Keratinocyte (primary cell): ENCODE data around the gene UBE2V1.

ENCODE experiments used
- EZH2 ChIP-seq: IDR thresholded peaks from one replicate; pipeline ENCODE4 v1.6.1; 2012; ENCODE audit warnings: inconsistent platforms, mild to moderate bottlenecking, low read length, moderate library complexity
- TF ChIP-seq, protein P1 (sequence below), 3 experiments: IDR thresholded peaks in 1 of 3; conservative IDR thresholded peaks in 1 of 3; optimal IDR thresholded peaks in 1 of 3; 2 replicates in 2 of 3; 3 replicates in 1 of 3; pipeline versions ENCODE3 to v1.5.1; 2011; ENCODE audit warnings: low read length in 3 of 3, mild to moderate bottlenecking in 3 of 3, moderate library complexity in 2 of 3, control low read depth in 1 of 3, inconsistent platforms in 1 of 3; ENCODE audit not compliant: insufficient read depth in 2 of 3; ENCODE audit errors: extremely low read depth in 1 of 3

DNA sequence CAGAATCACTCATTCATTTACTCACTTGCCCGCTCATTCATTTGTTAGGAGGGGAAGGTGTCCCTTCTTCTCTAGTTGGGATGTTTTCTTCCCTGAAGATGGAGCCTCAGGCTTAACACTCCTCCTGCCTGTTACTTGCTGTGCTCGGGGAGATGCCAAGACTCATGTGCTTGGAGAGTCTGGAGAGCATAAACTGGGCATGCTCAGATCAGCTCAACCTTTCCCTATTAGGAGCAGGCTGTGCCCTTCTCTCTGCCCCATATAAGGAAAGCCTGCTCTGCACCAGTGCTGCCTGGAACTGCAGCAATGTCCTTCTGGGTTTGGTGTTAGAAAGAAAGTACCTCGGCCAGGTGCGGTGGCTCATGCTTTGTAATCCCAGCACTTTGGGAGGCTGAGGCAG is 18.0 kb upstream of the UBE2V1 start:
- TF ChIP-seq, protein P1, sequence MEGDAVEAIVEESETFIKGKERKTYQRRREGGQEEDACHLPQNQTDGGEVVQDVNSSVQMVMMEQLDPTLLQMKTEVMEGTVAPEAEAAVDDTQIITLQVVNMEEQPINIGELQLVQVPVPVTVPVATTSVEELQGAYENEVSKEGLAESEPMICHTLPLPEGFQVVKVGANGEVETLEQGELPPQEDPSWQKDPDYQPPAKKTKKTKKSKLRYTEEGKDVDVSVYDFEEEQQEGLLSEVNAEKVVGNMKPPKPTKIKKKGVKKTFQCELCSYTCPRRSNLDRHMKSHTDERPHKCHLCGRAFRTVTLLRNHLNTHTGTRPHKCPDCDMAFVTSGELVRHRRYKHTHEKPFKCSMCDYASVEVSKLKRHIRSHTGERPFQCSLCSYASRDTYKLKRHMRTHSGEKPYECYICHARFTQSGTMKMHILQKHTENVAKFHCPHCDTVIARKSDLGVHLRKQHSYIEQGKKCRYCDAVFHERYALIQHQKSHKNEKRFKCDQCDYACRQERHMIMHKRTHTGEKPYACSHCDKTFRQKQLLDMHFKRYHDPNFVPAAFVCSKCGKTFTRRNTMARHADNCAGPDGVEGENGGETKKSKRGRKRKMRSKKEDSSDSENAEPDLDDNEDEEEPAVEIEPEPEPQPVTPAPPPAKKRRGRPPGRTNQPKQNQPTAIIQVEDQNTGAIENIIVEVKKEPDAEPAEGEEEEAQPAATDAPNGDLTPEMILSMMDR (optimal IDR thresholded peaks at IDR 0.05 in 1 of 3, IDR thresholded peaks at IDR 0.05 in 1 of 3, conservative IDR thresholded peaks at IDR 0.05 in 1 of 3; ENCODE audit: extremely low read depth in 1 of 3, insufficient read depth in 2 of 3, low read length in 3 of 3), result no peak
- no peak for TF ChIP-seq EZH2
